ENCODE measurements around the gene REG3A.

Gene REG3A

DNA sequence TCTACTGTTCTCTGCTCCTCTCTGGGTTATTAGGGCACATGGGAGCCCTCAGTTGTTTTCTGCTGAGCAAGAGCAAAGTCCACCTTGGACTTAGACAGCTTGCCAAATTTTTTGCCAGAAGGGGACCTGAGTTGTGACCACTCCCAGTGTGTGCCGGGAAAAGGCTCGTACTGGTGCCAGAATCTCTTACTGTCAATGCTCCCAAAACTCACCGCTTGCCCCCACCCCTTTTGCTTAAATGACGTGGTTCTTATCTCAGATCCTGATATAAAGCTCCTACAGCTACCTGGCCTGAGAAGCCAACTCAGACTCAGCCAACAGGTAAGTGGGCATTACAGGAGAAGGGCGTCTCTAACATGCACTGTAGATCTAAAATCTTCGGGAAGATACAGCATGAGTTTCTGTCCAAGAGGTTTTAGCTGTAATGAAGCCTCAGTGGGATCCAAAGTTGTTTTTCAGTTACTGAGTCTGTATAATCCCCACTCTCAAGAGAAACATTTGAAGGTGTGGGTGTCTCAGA lies 39.3 kb downstream of the REG3A start, which contains the start of gene REG1A:
REG1A (plus strand) TSS at position 295 of the 520 bp plus-strand sequence. CDS start 374 bp downstream, outside the sequence.
- DNase-seq (ENCODE audit: low read depth in 2 of 2), result no peak

DNA sequence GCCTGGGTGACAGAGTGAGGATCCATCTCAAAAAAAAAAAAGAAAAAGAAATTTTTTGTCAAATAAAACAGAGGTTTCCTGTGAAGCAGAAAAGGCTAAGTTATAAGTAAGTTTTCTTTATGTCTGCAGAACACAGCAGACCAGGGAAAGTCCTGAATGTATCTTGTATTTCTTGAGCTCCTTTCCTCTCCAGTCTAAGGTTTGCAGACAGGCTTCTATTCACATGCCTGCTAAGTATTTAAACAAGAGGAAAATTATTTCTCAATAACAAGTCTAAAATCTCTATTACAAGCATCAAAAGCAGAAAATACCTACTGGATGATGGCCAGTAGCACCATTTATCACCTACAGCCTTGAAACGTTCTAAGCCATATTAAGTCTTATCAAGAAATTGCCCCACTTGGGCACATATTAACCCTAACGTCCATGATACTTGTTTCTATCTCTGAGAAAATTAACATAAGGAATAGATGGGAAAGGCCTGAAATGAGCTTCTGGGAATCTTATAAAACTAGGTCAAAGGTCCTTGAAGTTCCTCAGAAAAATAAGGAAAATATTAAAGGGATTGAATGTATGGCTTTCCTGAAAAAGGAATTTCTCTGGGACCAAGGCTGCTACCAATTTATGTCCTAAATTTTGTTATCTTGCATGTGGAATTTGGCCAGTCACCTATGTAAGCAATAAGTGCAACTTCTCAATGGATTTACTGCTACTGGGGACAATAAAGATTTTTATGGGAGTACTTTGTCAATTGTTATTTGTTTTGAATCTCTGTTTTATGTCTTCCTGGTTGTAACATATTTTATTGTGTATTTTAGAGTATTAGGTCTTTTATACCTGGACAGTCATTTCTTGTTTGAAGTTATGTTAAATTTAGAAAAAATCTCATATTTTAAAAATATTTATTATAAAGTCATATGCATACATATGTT lies 42.3 kb downstream of the REG3A start:
- DNase-seq (ENCODE audit: low read depth in 2 of 2), result no peak

DNA sequence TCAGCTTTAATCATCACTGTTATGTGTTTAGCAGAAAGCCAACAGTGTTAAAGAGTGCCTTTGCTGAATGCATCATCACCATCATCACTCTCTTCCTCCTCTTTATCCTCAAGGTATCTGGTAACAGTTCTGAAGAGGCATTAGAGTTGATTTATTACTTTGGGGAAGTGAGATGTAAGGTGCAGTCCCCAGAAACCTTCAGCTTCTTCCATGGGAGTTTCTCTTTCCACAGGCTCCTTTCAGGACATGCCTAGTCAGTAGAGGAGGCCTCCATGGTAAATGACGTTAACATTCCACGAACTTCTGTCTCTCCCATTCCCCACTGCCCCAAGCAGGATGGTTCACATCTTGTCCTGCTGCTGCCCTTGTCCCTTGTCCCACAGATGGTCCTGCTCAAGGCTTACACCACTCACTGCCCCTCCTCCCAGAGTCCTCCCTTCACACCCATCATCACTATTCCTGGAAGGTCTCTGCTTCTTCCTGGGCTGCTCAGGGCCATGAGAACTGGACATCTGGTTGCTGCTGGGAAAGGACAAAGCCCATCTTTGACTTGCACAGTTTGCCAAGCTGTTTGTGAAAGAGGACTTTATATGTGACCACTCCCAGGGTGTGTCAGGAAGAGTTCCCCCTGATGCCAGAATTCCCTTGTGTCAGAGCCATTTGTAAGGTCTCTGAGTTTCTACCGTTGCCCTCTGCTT lies 44.6 kb downstream of the REG3A start:
- no peak for DNase-seq (ENCODE audit: low read depth in 2 of 2)

DNA sequence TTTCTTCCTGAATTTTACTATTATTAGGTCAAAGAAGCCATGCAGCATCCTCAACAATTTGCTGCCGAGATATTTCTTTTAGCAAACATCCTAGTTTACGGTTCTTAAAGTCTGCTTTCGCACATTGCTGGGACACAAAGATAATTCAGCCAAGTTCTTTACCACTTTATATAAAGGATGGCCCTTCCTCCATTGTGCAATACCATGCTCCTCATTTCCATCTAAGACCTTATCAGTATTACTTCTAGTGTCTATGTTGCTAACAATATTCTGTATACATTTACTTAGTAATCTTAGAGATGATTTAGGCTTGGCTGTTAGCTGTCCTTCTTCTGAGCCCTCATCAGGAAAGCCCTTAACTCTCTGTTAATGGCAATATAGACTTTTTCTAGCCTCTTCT lies 47.3 kb downstream of the REG3A start:
- DNase-seq (ENCODE audit: low read depth in 2 of 2), result no peak

Measured in stimulated activated CD4-positive, alpha-beta T cell treated with anti-CD3 and anti-CD28 coated beads, Interleukin-1b, Interleukin-23, amount 100 ng/mL, for 1 hour (primary cell).